ENCODE data around the gene LCE7A.

- TF ChIP-seq EZH2 (IDR thresholded peaks at IDR 0.05; ENCODE audit: low read length, missing control alignments), result no peak
- TF ChIP-seq CTCF (conservative IDR thresholded peaks at IDR 0.05 in 1 of 2, IDR thresholded peaks at IDR 0.05 in 1 of 2; ENCODE audit: low read depth in 1 of 2, low read length in 2 of 2), result no peak
These were observed 28.3 kb downstream of the LCE7A start for GRCh38 chr1:152888126-152888525.

Data from fibroblast of lung (primary cell).